Stimulated activated CD4-positive, alpha-beta T cell treated with anti-CD3 and anti-CD28 coated beads, Interleukin-4, amount 100 ng/mL, for 4 hours (primary cell): Measurements from ENCODE around the gene TMIGD2.
"Not testable (repeated sequence)": the region's sequence is repeated elsewhere in the genome, so short reads cannot be mapped to it uniquely, and the experiment has no call there.

Experiments
- DNase-seq, 2 experiments: peaks; one replicate each; pipeline ENCODE4 v3.0.0-alpha.2; 2020

TMIGD2 gene

GRCh38 chr19:4266253-4267000 is 35.8 kb downstream of the TMIGD2 start:
- no peak for DNase-seq

GRCh38 chr19:4264812-4265211 is 37.4 kb downstream of the TMIGD2 start:
- no peak for DNase-seq

- no peak for DNase-seq
Observed at GRCh38 chr19:4260613-4261191, 41.5 kb downstream of the TMIGD2 start.

GRCh38 chr19:4258181-4258580 is 44.0 kb downstream of the TMIGD2 start:
- no peak for DNase-seq

- DNase-seq: no peak
Observed at GRCh38 chr19:4257025-4257424, 45.2 kb downstream of the TMIGD2 start.

- no peak for DNase-seq
Observed at GRCh38 chr19:4256563-4256962, 45.6 kb downstream of the TMIGD2 start.

- DNase-seq: peak; percentile 95 to 99
Observed at GRCh38 chr19:4246767-4247593, 55.2 kb downstream of the TMIGD2 start, which contains the start of gene YJU2. YJU2 (plus strand) TSS chr19:4247080; CDS start chr19:4247147, 67 bp downstream.

- not testable (repeated sequence) for DNase-seq
Observed at GRCh38 chr19:4245938-4246337, 56.3 kb downstream of the TMIGD2 start.
